GM23338 (cell line): ENCODE data around the gene MTR. TPM values are rescaled to one million over a fixed set of nuclear protein-coding genes. Genes with fewer than 3 reads are reported as not detected.

Source experiments
- ATAC-seq: fragments of 200-7000 bp; cut with Tn5 transposase; 3 replicates; pipeline ENCODE4 v1.9.1; 2020
- DNase-seq: peaks from one replicate; pipeline ENCODE4 v3.0.0-alpha.2; 2015; ENCODE audit warnings: low spot score
- H2AFZ ChIP-seq: fragments of 200-600 bp; sonication (generic); 2 replicates; pipeline ENCODE4 v1.8.0; 2016; ENCODE audit warnings: antibody characterized with exemption, mild to moderate bottlenecking, moderate library complexity
- H3F3A ChIP-seq: fragments of 200-600 bp; sonication (generic); replicated peaks from 2 replicates; pipeline ENCODE4 v1.8.0; 2017; ENCODE audit warnings: antibody characterized with exemption, mixed run types, low read depth
- H3K27ac ChIP-seq: fragments of 200-600 bp; sonication (generic); 2 replicates; pipeline ENCODE4 v1.6.1; 2016; ENCODE audit warnings: low read depth
- H3K27me3 ChIP-seq: fragments of 200-600 bp; sonication (generic); 2 replicates; pipeline ENCODE4 v1.8.0; 2016; ENCODE audit warnings: mild to moderate bottlenecking, mixed run types, moderate library complexity; ENCODE audit not compliant: insufficient read depth
- H3K36me3 ChIP-seq: fragments of 200-600 bp; sonication (generic); 2 replicates; pipeline ENCODE4 v1.8.0; 2016; ENCODE audit warnings: mild to moderate bottlenecking; ENCODE audit not compliant: insufficient read depth
- H3K4me1 ChIP-seq: fragments of 200-600 bp; sonication (generic); 2 replicates; pipeline ENCODE4 v1.8.0; 2016; ENCODE audit warnings: mild to moderate bottlenecking, moderate library complexity; ENCODE audit not compliant: insufficient read depth
- H3K4me2 ChIP-seq: fragments of 200-600 bp; sonication (generic); 2 replicates; pipeline ENCODE4 v1.7.1; 2017; ENCODE audit warnings: mixed run types
- H3K4me3 ChIP-seq: fragments of 200-600 bp; sonication (generic); 2 replicates; pipeline ENCODE4 v1.6.1; 2016; ENCODE audit warnings: mixed run types
- H3K79me2 ChIP-seq: fragments of 200-600 bp; sonication (generic); replicated peaks from 2 replicates; pipeline ENCODE4 v1.8.0; 2017; ENCODE audit warnings: mild to moderate bottlenecking; ENCODE audit not compliant: insufficient read depth
- H3K9me2 ChIP-seq: fragments of 200-600 bp; sonication (generic); 2 replicates; pipeline ENCODE4 v1.8.0; 2017; ENCODE audit not compliant: insufficient read depth
- H4K20me1 ChIP-seq: fragments of 200-600 bp; sonication (generic); replicated peaks from 2 replicates; pipeline ENCODE4 v1.8.0; 2017; ENCODE audit warnings: mild to moderate bottlenecking; ENCODE audit not compliant: insufficient read depth
- H3K27ac Mint-ChIP-seq: 2 replicates; pipeline ENCODE4 v1.8.0; 2020; ENCODE audit warnings: inconsistent platforms, mild to moderate bottlenecking, moderate library complexity, mixed read lengths
- H3K27me3 Mint-ChIP-seq: 3 replicates; pipeline ENCODE4 v1.8.0; 2022; ENCODE audit warnings: low read depth, mild to moderate bottlenecking, moderate library complexity, mixed read lengths, inconsistent platforms; ENCODE audit not compliant: insufficient read depth, poor library complexity
- H3K36me3 Mint-ChIP-seq: 3 replicates; pipeline ENCODE4 v1.8.0; 2021; ENCODE audit warnings: low read depth, mild to moderate bottlenecking, inconsistent platforms, moderate library complexity, mixed read lengths
- H3K4me1 Mint-ChIP-seq: 3 replicates; pipeline ENCODE4 v1.8.0; 2020; ENCODE audit warnings: mild to moderate bottlenecking, inconsistent platforms, mixed read lengths
- H3K4me3 Mint-ChIP-seq: 3 replicates; pipeline ENCODE4 v1.8.0; 2021; ENCODE audit warnings: moderate library complexity, mild to moderate bottlenecking, inconsistent platforms, mixed read lengths
- H3K9me3 Mint-ChIP-seq: 3 replicates; pipeline ENCODE4 v1.8.0; 2020; ENCODE audit warnings: moderate library complexity, mild to moderate bottlenecking, inconsistent platforms, mixed read lengths
- CREB1 ChIP-seq: fragments of 250-450 bp; sonication (Bioruptor Pico); IDR thresholded peaks from 2 replicates; pipeline ENCODE4 v1.5.0; 2020; ENCODE audit warnings: low read depth, mild to moderate bottlenecking, moderate library complexity
- CTCF ChIP-seq, 2 experiments: fragments of 200-600 bp in 1 of 2; sonication (generic) in 1 of 2; conservative IDR thresholded peaks; 2 replicates each; pipeline versions ENCODE4 v1.5.1 to v1.6.1; 2016 to 2017; ENCODE audit warnings: antibody characterized with exemption in 2 of 2, low read depth in 2 of 2, mild to moderate bottlenecking in 2 of 2, moderate library complexity in 1 of 2
- EZH2 ChIP-seq: fragments of 200-600 bp; sonication (generic); IDR thresholded peaks from one replicate; pipeline ENCODE4 v1.8.0; 2017; ENCODE audit warnings: antibody characterized with exemption, mild to moderate bottlenecking, low read depth; ENCODE audit not compliant: unreplicated experiment
- EZH2phosphoT487 ChIP-seq: fragments of 200-600 bp; sonication (generic); IDR thresholded peaks from one replicate; pipeline ENCODE4 v1.8.1; 2018; ENCODE audit warnings: antibody characterized with exemption; ENCODE audit not compliant: unreplicated experiment
- JUNB ChIP-seq: IDR thresholded peaks from one replicate; pipeline ENCODE4 v1.6.1; 2016; ENCODE audit warnings: antibody characterized with exemption; ENCODE audit not compliant: unreplicated experiment
- NANOG ChIP-seq: IDR thresholded peaks from 2 replicates; pipeline ENCODE4 v1.6.1; 2016; ENCODE audit warnings: antibody characterized with exemption, borderline replicate concordance
- POLR2AphosphoS5 ChIP-seq: IDR thresholded peaks from 2 replicates; pipeline ENCODE4 v1.6.1; 2016; ENCODE audit warnings: antibody characterized with exemption, low read depth
- REST ChIP-seq: IDR thresholded peaks from one replicate; pipeline ENCODE4 v1.6.1; 2018; ENCODE audit warnings: antibody characterized with exemption; ENCODE audit not compliant: unreplicated experiment
- STAT1 ChIP-seq: IDR thresholded peaks from one replicate; pipeline ENCODE4 v1.6.1; 2016; ENCODE audit warnings: antibody characterized with exemption; ENCODE audit not compliant: unreplicated experiment
- ZNF114 ChIP-seq: fragments of 250-450 bp; sonication (Bioruptor Pico); IDR thresholded peaks from 2 replicates; pipeline ENCODE4 v1.5.0; 2020; ENCODE audit warnings: mild to moderate bottlenecking, moderate library complexity
- ZNF331 ChIP-seq: fragments of 250-450 bp; sonication (Bioruptor Pico); IDR thresholded peaks from 2 replicates; pipeline ENCODE4 v1.5.0; 2020; ENCODE audit warnings: low read depth, mild to moderate bottlenecking, moderate library complexity
- polyA plus RNA-seq: library from polyadenylated mRNA; unstranded; fragments of >200 nt; fragmentation: Nextera tagmentation; extraction: Ambion mirVana; gene quantifications from 2 replicates; pipeline ENCODE4 v1.2.1, GENCODE V29; 2016
- total RNA-seq: library from RNA; depleted of rRNA; stranded (reverse); fragments of >200 nt; shearing (Covaris generic); gene quantifications from 2 replicates; pipeline ENCODE4 v1.2.3, GENCODE V29; 2014
- TF ChIP-seq, protein P1 (sequence below): IDR thresholded peaks from 2 replicates; pipeline ENCODE4 v1.6.1; 2016; ENCODE audit warnings: antibody characterized with exemption
- TF ChIP-seq, protein P2 (sequence below): fragments of 250-450 bp; sonication (Bioruptor Pico); IDR thresholded peaks from 2 replicates; pipeline ENCODE4 v1.5.0; 2020; ENCODE audit warnings: mild to moderate bottlenecking, moderate library complexity

MTR gene
- total and polyA plus RNA-seq, 2 experiments from 2014 or later, result 6.4 to 20.0 TPM

- Mint-ChIP-seq H3K4me1 (no peaks in the 10 kb centered on the region), H3K27me3 (no peaks in the 10 kb centered on the region), H3K36me3 (peaks cover 40% of the 10 kb centered on the region), H3K9me3 (no peaks in the 10 kb centered on the region; the same call in 2 of the 3 replicates), H3K27ac (no peak overlapping the region), H3K4me3 (no peak overlapping the region)
- H2AFZ ChIP-seq, result no peak overlapping the region
- H3K27ac ChIP-seq, result no peak overlapping the region
- no peaks in the 10 kb centered on the region for H3F3A ChIP-seq
- no peak for TF ChIP-seq EZH2phosphoT487
- no peak for TF ChIP-seq CREB1 (CRISPR knock-in tag)
- no peak for TF ChIP-seq ZNF114 (CRISPR knock-in tag)
- no peak for TF ChIP-seq ZNF331 (CRISPR knock-in tag)
- TF ChIP-seq, protein P1, sequence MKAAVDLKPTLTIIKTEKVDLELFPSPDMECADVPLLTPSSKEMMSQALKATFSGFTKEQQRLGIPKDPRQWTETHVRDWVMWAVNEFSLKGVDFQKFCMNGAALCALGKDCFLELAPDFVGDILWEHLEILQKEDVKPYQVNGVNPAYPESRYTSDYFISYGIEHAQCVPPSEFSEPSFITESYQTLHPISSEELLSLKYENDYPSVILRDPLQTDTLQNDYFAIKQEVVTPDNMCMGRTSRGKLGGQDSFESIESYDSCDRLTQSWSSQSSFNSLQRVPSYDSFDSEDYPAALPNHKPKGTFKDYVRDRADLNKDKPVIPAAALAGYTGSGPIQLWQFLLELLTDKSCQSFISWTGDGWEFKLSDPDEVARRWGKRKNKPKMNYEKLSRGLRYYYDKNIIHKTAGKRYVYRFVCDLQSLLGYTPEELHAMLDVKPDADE, result no peak
- no peak for TF ChIP-seq NANOG
- TF ChIP-seq CTCF (conservative IDR thresholded peaks at IDR 0.05; ENCODE audit: low read depth in 2 of 2), result no peak
- no peak for TF ChIP-seq POLR2AphosphoS5
- TF ChIP-seq JUNB, result no peak
- no peak for TF ChIP-seq STAT1
- no peak for TF ChIP-seq REST
- TF ChIP-seq, protein P2, sequence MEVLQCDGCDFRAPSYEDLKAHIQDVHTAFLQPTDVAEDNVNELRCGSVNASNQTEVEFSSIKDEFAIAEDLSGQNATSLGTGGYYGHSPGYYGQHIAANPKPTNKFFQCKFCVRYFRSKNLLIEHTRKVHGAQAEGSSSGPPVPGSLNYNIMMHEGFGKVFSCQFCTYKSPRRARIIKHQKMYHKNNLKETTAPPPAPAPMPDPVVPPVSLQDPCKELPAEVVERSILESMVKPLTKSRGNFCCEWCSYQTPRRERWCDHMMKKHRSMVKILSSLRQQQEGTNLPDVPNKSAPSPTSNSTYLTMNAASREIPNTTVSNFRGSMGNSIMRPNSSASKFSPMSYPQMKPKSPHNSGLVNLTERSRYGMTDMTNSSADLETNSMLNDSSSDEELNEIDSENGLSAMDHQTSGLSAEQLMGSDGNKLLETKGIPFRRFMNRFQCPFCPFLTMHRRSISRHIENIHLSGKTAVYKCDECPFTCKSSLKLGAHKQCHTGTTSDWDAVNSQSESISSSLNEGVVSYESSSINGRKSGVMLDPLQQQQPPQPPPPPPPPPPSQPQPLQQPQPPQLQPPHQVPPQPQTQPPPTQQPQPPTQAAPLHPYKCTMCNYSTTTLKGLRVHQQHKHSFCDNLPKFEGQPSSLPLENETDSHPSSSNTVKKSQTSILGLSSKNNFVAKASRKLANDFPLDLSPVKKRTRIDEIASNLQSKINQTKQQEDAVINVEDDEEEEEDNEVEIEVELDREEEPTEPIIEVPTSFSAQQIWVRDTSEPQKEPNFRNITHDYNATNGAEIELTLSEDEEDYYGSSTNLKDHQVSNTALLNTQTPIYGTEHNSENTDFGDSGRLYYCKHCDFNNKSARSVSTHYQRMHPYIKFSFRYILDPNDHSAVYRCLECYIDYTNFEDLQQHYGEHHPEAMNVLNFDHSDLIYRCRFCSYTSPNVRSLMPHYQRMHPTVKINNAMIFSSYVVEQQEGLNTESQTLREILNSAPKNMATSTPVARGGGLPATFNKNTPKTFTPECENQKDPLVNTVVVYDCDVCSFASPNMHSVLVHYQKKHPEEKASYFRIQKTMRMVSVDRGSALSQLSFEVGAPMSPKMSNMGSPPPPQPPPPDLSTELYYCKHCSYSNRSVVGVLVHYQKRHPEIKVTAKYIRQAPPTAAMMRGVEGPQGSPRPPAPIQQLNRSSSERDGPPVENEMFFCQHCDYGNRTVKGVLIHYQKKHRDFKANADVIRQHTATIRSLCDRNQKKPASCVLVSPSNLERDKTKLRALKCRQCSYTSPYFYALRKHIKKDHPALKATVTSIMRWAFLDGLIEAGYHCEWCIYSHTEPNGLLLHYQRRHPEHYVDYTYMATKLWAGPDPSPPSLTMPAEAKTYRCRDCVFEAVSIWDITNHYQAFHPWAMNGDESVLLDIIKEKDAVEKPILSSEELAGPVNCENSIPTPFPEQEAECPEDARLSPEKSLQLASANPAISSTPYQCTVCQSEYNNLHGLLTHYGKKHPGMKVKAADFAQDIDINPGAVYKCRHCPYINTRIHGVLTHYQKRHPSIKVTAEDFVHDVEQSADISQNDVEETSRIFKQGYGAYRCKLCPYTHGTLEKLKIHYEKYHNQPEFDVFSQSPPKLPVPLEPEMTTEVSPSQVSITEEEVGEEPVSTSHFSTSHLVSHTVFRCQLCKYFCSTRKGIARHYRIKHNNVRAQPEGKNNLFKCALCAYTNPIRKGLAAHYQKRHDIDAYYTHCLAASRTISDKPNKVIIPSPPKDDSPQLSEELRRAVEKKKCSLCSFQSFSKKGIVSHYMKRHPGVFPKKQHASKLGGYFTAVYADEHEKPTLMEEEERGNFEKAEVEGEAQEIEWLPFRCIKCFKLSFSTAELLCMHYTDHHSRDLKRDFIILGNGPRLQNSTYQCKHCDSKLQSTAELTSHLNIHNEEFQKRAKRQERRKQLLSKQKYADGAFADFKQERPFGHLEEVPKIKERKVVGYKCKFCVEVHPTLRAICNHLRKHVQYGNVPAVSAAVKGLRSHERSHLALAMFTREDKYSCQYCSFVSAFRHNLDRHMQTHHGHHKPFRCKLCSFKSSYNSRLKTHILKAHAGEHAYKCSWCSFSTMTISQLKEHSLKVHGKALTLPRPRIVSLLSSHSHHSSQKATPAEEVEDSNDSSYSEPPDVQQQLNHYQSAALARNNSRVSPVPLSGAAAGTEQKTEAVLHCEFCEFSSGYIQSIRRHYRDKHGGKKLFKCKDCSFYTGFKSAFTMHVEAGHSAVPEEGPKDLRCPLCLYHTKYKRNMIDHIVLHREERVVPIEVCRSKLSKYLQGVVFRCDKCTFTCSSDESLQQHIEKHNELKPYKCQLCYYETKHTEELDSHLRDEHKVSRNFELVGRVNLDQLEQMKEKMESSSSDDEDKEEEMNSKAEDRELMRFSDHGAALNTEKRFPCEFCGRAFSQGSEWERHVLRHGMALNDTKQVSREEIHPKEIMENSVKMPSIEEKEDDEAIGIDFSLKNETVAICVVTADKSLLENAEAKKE, result no peak
- no peak for TF ChIP-seq EZH2
- ATAC-seq (no peak), DNase-seq (no peak)
- no peak overlapping the region for H3K4me3 ChIP-seq
- no peaks in the 10 kb centered on the region for H3K79me2 ChIP-seq
- no peaks in the 10 kb centered on the region for H3K9me2 ChIP-seq
- peaks cover 12% of the 10 kb centered on the region; the same call in 1 of the 2 replicates for H3K36me3 ChIP-seq
- H3K4me1 ChIP-seq, result no peaks in the 10 kb centered on the region
- no peaks in the 10 kb centered on the region; the same call in 1 of the 2 replicates for H4K20me1 ChIP-seq
- no peaks in the 10 kb centered on the region for H3K27me3 ChIP-seq
- H3K4me2 ChIP-seq, result no peak overlapping the region
Measured at GRCh38 chr1:236860674-236861073, 65.6 kb downstream of the MTR start.
